ENCODE measurements around the gene L3MBTL4.

DNA sequence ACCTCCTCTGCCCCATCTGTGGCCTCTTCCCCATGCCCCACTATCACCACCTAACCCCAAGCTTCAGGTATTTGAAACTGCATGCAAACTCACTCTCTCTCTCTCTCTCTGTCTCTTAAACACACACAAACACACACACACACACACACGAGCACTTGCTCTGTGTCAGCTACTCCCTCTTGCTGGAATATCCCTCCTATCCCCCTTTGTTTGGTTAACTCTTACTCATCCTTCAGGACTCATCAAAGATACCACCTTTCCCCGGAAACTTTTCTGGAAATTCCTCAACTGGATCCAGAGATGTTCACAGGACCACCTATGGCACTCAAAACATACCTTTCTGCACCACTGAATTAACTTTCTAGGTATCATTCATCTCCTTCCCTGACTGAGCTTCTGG, 296.6 kb downstream of the L3MBTL4 start:
- no peak for TF ChIP-seq POLR2A (IDR thresholded peaks at IDR 0.05)
- TF ChIP-seq, protein P1, sequence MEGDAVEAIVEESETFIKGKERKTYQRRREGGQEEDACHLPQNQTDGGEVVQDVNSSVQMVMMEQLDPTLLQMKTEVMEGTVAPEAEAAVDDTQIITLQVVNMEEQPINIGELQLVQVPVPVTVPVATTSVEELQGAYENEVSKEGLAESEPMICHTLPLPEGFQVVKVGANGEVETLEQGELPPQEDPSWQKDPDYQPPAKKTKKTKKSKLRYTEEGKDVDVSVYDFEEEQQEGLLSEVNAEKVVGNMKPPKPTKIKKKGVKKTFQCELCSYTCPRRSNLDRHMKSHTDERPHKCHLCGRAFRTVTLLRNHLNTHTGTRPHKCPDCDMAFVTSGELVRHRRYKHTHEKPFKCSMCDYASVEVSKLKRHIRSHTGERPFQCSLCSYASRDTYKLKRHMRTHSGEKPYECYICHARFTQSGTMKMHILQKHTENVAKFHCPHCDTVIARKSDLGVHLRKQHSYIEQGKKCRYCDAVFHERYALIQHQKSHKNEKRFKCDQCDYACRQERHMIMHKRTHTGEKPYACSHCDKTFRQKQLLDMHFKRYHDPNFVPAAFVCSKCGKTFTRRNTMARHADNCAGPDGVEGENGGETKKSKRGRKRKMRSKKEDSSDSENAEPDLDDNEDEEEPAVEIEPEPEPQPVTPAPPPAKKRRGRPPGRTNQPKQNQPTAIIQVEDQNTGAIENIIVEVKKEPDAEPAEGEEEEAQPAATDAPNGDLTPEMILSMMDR (IDR thresholded peaks at IDR 0.05): no peak
